Measurements from ENCODE around the gene NPEPL1.

The NPEPL1 gene

DNA sequence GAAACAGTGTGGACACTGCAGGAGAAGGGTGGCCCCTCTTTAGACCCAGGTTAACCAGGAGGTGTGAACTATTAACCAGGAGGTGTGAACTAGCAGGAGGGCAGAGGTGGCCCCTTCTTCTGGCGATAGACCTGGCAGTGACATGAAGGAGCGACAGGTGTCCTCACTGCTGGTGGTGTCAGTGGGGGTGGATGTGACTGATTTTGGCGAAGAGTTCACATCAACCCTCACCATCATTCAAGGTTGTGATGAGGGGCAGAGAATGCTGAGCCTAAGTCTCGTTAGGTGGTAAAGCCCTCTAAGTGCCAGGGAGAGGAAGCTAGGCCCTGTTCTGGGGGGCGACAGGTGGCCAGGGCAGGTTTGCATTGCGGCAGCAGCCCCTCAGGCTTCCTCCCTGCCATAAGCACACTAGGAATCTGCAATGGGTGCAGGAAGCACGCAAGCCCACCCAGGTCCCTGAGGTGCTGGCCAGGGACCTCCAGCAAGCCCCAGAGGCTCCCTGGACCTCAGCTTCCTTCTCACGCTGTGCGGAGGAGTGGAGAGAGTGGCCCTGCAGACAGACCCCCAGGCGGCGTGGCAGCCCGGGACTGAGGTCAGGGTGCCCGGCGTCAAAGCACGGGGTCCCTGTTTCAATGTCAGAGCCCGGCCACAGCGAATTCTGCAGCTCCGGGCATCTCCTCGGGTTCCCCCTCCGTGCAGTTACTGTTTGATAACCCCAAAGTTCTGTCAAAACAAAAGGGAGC, 13.7 kb downstream of the NPEPL1 start:
- TF ChIP-seq GATA1 (IDR thresholded peaks at IDR 0.05; ENCODE audit: low read depth, low read length) = no peak
- TF ChIP-seq POLR2A (IDR thresholded peaks at IDR 0.05; ENCODE audit: low read length) = no peak
- no peak for DNase-seq

DNA sequence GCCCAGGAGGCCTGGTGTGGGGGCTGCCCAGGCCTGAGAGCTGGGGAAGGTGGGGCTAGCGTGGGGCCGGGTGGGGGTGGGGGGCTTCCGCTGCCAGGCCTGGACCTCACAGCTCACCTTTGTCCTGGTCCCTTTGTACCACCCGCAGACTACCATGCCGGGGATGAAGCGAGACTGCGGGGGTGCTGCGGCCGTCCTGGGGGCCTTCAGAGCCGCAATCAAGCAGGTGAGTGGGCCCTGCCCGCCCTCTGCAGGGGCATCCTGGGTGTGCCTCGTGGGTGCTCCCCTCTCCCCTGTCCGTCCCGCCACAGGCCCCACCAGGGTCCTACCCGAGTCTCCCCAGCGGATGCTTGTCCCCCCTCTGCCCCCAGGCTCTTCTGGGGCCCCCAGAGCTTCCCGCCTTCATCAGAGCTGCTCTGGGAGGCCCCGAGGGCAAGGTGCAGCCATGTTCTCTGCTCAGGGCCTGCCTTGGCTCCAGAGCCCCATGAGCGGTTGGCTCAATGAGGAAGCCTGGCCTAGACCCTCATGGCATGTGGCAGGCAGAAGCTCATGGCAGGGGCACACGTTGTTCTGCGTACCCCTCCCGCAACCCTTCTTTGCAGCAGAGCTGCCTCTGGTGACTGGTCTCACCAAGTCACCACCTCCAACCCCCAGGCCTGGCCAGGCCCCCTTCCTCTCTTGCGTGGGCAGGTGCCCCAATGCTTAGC, 14.5 kb downstream of the NPEPL1 start:
- no peak for TF ChIP-seq GATA1 (IDR thresholded peaks at IDR 0.05; ENCODE audit: low read depth, low read length)
- no peak for TF ChIP-seq POLR2A (IDR thresholded peaks at IDR 0.05; ENCODE audit: low read length)
- DNase-seq = no peak

DNA sequence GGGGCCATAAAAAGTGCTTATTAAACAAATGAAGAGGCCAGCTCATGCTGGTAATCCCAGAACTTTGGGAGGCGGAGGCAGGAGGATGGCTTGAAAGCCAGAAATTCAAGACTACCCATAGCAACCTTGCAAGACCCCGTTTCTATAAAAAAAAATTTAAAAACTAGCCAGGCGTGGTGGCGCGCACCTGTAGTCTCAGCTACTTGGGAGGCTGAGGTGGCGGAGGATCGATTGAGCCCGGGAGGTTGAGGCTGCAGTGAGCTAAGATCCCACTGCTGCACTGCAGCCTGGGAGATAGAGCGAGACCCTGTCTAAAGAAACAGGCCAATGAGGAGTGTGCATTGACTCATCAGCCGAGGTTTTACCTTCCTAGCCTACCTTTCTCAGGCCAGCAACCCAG, 15.2 kb downstream of the NPEPL1 start:
- no peak for TF ChIP-seq POLR2A (IDR thresholded peaks at IDR 0.05; ENCODE audit: low read length)
- TF ChIP-seq GATA1 (IDR thresholded peaks at IDR 0.05; ENCODE audit: low read depth, low read length) = no peak
- DNase-seq = no peak

DNA sequence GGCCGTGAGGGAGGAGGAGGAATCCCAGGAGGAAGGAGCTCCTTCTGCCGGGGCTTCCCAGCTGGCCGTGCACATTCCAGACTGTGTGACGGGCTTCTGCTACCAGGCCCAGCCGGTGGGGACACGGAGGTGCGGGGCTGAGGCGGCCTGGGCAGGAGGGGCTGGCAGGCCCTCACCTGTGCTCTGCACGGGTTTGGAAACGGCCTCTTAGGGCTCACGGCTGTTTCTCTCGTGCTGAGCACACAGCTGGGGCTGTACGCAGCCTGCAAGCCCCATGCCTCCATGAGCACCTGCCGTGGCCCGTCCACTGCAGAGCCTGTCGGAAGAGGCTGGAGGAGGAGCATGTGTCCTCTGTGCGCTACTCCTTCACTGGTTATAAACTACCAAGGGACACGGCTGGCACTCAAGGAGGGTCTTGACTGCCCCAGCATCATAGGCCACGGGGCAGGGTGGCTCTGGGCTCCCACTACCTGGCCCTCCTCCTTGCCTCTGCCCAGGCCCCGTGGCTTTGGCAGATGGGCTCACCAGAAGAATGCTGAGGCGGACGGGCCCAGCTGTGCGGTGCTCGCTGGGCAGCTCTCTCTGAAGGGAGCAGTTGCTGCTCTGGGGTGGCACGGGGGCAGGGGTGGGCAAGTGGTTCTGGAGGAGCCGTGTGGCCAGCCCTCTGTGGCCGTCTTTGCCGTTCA, 15.8 kb downstream of the NPEPL1 start:
- no peak for DNase-seq
- TF ChIP-seq POLR2A (IDR thresholded peaks at IDR 0.05; ENCODE audit: low read length) (no peak), GATA1 (IDR thresholded peaks at IDR 0.05; ENCODE audit: low read depth, low read length) (no peak)

DNA sequence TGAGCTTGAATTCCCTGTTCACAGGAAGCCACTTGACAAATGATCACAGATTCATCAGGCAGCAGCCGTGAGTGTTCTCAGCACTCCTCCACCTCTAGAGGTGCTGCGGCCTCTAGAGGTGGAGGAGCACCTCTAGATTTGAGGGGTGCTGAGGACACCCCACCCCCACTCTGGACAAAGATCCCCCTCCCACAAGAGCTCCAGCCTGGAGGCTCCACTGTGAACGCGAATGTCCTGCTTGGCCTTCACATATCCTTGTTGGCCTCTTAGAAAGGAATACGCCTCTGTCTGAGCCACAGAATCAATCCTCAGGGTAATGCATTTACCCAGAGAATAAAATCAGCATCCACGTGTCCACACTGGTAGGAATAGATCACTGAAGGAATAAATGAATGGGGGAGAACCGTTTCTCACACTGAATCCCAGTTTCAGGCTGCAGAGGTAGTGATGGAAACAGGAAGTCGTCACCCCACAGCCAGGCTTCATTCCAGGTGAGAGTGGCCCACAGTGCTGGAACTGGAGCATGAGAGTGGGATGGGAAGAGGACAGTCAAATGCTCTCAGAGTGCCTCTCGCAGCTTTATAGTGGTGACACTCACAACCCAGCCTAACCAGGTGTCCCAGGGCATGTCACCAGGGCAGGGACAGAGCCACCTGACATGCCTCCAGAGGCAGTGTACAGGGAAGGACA, 16.6 kb downstream of the NPEPL1 start:
- no peak for DNase-seq

DNA sequence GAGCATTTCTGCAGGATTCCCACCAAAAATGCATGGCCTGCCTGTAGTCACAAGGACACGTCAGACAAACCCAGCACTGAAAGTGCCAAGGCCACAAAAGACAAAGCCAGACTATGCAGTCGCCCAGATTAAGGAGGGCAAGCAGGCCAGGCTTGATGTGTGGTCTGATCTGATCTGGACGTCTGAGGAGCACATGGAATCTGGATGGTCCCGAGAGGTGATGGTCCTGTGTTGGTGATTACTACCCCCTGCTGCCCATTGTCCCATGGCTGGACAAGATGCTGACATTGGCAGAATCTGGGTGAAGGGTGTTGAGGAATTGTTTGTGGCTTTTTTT, 17.1 kb downstream of the NPEPL1 start:
- TF ChIP-seq POLR2A (IDR thresholded peaks at IDR 0.05; ENCODE audit: low read length) (no peak), GATA1 (IDR thresholded peaks at IDR 0.05; ENCODE audit: low read depth, low read length) (no peak)
- DNase-seq = no peak

More for the DNA sequence above, 16.6 kb downstream of the NPEPL1 start:
- TF ChIP-seq POLR2A (IDR thresholded peaks at IDR 0.05; ENCODE audit: low read length) = no peak
- TF ChIP-seq GATA1 (IDR thresholded peaks at IDR 0.05; ENCODE audit: low read depth, low read length) = no peak

DNA sequence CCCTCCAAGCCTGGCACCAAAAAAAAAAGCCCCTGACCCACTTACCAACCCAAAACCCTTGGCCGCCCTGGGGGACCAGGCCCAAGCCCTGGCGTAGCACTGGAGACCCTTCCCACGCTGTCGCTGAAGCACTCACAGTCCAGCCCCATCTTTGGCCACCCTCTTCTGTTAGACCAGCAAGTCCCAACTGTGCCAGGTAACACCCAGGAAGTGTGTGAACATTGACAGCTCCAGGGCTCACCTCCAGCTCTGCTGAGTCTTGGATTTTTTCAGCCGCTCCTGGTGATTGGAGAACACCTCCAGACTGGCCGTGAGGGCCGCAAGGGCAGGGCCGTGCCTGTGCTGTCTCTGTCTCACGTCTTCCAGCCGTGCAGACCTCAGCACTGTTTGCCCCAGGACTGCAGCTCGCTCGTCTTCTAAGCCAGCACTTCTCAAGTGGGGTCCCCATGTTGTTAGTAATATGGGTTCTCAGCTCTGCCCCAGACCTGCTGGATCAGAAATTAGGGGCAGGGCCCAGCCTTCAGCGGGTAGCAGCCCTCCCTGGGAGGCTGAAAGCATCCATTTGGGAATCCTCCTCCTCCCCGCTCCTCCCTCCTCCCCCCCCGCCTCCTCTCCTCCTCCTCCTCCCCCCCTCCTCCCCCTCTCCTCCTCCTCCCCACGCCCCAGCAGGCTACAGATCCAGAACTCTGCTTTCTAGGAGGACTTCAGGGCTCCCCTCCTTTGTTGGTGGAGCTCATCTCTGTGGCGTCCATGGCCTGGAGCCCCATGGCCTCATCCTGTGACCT, 18.1 kb downstream of the NPEPL1 start:
- TF ChIP-seq GATA1 (IDR thresholded peaks at IDR 0.05; ENCODE audit: low read depth, low read length) (no peak), POLR2A (IDR thresholded peaks at IDR 0.05; ENCODE audit: low read length) (no peak)
- DNase-seq = no peak

DNA sequence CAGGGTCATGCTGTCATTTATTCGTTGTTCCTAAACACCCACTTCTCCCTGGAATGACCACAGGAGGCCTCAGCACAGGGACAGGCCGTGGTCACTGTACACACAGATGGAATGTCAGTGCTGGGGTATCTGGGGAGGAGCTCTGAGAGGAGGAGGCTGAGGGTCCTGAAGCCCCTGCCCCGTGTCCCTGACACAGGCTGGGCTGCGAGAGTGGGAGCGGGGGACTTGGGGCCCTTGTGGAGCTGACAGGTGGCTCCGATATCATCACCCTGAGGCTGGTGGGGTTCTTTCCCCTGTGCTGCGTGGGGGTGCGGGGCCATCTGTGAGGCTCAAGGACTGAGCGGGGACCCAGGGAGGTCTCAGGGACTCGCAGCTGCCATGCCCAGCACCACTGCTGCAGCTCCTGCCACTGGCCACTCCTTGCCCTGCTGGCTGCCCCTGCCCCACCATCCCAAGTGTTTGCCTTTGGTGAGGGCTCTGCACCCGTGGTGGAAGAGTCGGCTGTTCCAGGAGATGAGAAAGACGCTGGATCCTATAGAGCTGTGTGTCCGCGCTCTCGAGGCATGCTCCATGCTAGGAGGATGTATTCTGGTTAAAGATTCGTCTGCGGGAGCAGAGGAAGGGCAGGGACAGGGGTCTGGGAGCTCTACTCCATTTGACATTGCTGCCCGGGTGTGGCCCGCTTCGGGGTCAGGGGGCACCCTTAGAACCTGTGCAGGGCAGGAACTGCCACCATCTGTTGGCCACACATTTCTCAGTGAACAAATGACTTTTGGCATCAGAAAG, 18.9 kb downstream of the NPEPL1 start:
- no peak for DNase-seq
- TF ChIP-seq POLR2A (IDR thresholded peaks at IDR 0.05; ENCODE audit: low read length) = no peak
- TF ChIP-seq GATA1 (IDR thresholded peaks at IDR 0.05; ENCODE audit: low read depth, low read length) = no peak

DNA sequence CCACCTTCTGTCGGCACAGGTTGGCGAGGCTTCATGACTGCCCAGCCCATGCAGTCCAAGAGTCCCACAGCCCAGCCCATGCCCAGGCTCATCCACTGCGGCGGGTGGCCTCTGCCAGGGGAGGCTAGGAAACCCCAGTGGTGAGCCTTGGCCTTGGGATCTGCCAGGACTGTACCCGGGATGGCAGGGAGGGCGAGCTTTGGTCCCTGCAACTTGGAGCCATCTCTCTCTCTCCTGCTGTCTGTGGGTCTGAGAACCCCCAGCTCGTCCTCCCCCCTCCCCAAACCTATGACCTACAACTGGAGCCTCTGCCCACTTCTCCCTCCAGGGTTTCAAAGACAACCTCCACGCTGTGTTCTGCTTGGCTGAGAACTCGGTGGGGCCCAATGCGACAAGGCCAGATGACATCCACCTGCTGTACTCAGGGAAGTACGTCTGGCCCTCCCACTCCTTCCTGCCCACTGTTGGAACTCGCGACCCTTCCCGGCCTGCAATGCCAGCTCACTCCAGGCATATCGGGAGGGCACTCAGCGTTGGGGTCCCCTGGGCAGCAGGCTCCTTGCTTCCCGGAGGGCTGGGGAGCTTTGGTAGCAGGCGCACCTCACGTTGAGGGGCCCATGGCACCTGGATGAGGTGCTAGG, 19.7 kb downstream of the NPEPL1 start:
- DNase-seq = no peak

DNA sequence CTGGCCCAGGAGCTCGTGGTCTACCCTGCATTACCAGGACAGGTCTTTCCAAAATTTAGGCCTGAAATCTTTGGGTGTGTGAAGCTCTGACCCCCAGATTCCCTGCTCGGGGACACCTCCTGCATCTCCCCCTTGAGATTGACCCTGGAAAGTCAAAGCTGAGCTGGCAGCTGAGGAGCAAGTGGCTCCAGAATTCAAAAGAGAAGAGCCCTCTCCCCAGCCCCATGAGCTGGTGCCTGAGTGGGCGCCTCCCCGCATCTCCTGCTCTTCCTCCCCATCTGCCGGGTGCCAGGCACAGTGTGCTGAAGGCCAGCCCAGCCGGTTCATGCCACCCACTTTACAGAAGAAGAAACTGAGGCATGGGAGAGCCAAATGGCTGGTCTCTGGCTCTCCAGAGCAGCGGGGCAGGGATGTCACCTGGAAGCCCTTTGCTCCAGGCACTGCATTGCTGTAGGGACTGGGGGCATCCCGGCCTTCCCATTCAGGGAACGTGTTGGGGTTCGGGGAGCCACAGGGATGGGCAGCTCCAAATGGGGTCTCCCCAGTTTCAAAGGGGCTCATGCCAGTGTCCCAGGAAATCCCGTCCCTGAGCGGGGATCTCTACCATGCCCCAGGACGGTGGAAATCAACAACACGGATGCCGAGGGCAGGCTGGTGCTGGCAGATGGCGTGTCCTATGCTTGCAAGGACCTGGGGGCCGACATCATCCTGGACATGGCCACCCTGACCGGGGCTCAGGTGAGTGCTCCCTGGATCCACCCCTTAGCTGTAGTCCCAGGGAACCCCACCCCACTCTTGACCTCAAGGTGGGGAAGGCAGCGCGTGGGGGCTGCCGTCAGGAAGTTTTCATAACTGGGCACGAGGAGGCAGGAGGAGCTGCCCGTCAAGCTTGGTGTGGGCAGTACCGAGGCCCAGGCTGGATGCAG, 20.5 kb downstream of the NPEPL1 start:
- no peak for DNase-seq
- TF ChIP-seq GATA1 (IDR thresholded peaks at IDR 0.05; ENCODE audit: low read depth, low read length) = no peak
- TF ChIP-seq POLR2A (IDR thresholded peaks at IDR 0.05; ENCODE audit: low read length) = no peak

More for the DNA sequence above, 19.7 kb downstream of the NPEPL1 start:
- TF ChIP-seq GATA1 (IDR thresholded peaks at IDR 0.05; ENCODE audit: low read depth, low read length) = no peak
- no peak for TF ChIP-seq POLR2A (IDR thresholded peaks at IDR 0.05; ENCODE audit: low read length)

DNA sequence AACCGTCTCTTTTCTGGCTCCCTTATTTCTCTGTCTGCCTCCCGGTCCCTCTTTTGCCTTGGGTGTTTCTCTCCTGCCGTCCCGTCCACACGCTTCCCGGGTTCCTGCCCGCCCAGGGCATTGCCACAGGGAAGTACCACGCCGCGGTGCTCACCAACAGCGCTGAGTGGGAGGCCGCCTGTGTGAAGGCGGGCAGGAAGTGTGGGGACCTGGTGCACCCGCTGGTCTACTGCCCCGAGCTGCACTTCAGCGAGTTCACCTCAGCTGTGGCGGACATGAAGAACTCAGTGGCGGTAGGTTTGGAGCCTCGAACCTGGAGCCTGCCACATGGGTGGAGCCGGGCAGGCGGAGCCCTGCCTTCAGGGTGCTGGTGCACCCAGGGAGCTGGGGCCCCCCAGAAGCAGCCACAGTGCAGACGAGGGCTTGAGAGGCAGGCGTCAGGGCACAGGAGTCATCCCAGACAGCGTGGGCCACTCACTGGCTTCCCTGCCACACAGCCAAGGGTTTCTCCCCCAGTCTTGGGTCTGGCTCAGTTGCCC, 21.3 kb downstream of the NPEPL1 start:
- TF ChIP-seq POLR2A (IDR thresholded peaks at IDR 0.05; ENCODE audit: low read length) (no peak), GATA1 (IDR thresholded peaks at IDR 0.05; ENCODE audit: low read depth, low read length) (no peak)
- DNase-seq = no peak
